ENCODE measurements around the gene TYSND1.

TYSND1 gene

DNA sequence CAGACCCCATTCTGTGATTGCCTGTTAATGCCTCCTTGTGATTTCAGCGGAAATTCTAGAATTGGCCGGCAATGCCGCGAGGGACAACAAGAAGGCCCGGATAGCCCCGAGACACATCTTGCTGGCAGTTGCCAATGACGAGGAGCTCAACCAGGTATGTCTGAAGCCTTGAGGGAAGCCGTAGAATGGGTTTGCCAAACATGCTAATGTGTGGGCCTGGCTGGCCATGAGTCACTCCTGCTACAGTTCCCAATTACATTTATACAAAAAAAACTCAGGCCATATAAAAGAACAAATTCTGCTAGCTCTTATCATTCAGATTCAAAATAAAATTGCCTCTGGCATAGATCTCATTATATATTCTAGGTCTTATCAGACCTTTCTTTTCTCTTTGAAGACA lies 56.5 kb downstream of the TYSND1 start:
- TF ChIP-seq, protein P1, sequence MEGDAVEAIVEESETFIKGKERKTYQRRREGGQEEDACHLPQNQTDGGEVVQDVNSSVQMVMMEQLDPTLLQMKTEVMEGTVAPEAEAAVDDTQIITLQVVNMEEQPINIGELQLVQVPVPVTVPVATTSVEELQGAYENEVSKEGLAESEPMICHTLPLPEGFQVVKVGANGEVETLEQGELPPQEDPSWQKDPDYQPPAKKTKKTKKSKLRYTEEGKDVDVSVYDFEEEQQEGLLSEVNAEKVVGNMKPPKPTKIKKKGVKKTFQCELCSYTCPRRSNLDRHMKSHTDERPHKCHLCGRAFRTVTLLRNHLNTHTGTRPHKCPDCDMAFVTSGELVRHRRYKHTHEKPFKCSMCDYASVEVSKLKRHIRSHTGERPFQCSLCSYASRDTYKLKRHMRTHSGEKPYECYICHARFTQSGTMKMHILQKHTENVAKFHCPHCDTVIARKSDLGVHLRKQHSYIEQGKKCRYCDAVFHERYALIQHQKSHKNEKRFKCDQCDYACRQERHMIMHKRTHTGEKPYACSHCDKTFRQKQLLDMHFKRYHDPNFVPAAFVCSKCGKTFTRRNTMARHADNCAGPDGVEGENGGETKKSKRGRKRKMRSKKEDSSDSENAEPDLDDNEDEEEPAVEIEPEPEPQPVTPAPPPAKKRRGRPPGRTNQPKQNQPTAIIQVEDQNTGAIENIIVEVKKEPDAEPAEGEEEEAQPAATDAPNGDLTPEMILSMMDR (IDR thresholded peaks at IDR 0.05; ENCODE audit: insufficient read depth, low read length, missing control alignments), result no peak
- no peak for DNase-seq (ENCODE audit: low read depth, low spot score)
- CTCF ChIA-PET, result interaction anchor here (0.7 to 1.5 kb wide), 2 partner anchors 8 to 26 kb away, joined by 3 to 11 read pairs; no protein-coding TSS in a partner anchor
- POLR2A ChIA-PET, result no interaction called here
- no peak overlapping the region for H3K4me3 ChIP-seq (ENCODE audit: low read depth, low read length)

DNA sequence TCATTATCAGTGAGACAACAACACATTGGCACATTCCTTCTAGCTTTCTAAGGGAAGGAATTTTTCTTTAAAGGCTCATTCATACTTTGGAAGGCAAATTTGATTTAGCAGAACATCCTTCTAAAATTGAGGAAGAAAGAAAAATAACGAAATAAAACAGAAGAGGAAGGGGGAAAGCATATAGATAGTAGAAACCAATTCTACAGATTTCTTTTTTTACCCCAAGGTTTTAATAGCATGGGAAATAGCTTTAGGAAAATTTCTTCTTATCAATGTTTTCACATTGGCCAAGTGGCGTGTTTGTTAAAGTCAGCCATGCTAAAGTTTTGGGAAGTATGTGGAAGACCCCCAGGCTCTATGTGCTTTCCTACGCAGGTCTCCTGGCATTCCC lies 58.2 kb downstream of the TYSND1 start:
- H3K4me3 ChIP-seq (ENCODE audit: low read depth, low read length), result no peak overlapping the region
- CTCF ChIA-PET, result interaction anchor here (0.8 to 1.6 kb wide), 2 partner anchors 27 to 130 kb away, joined by 3 to 4 read pairs; no protein-coding TSS in a partner anchor
- DNase-seq (ENCODE audit: low read depth, low spot score), result no peak
- POLR2A ChIA-PET, result no interaction called here
- TF ChIP-seq, protein P1 (IDR thresholded peaks at IDR 0.05; ENCODE audit: insufficient read depth, low read length, missing control alignments), result no peak
